Measurements from ENCODE around the gene SH3GL3. TPM values are rescaled to one million over a fixed set of nuclear protein-coding genes. Genes with fewer than 3 reads are reported as not detected.

SH3GL3 gene
- total RNA-seq, 1 donor from 2014 or later, result 0.26 TPM

GRCh38 chr15:83665480-83665879 is 218.3 kb downstream of the SH3GL3 start:
- no peak for DNase-seq (ENCODE audit: low spot score)

Other genes with a start within 250 kb of the SH3GL3 start
- gene HDGFL3, start 239.5 kb upstream of the SH3GL3 start, total RNA-seq, result 68.7 TPM
- 1.1 TPM for gene BNC1, start 162.7 kb upstream of the SH3GL3 start, total RNA-seq
- gene ADAMTSL3, start 206.8 kb downstream of the SH3GL3 start, total RNA-seq, result 9.7 TPM

All from ureter (tissue), 1 donor.